ENCODE measurements around the gene CD52. TPM values are rescaled to one million over a fixed set of nuclear protein-coding genes. Genes with fewer than 3 reads are reported as not detected.

CD52 gene
- total and polyA plus RNA-seq, 2 of the 4 experiments (the other 2 are of a cell fraction), result 1.6 TPM; not detected in 1

- peak overlapping the region; percentile 98 for H3K14ac ChIP-seq (replicated peaks; ENCODE audit: low read depth, low read length)
- H3K9me3 ChIP-seq (ENCODE audit: control insufficient read depth, insufficient read depth, low read length), result no peaks in the 10 kb centered on the region
- H3K18ac ChIP-seq (ENCODE audit: low read depth, low read length), result peak overlapping the region; percentile 75
- H2BK20ac ChIP-seq (ENCODE audit: low read depth, low read length), result no peak overlapping the region
- H3K27ac ChIP-seq (ENCODE audit: insufficient read depth, low read length), result peak overlapping the region; percentile 95
- intact Hi-C loops (cut with micrococcal nuclease) (no loop called here), in situ Hi-C loops (cut with MboI; ENCODE audit: low sequenced_read_pairs) (no loop called here), dilution Hi-C loops (cut with HindIII; ENCODE audit: low sequenced_read_pairs, unreplicated experiment) (no loop called here)
- peak overlapping the region; percentile 57; the same call in 1 of the 3 replicates for H2BK15ac ChIP-seq (ENCODE audit: low read depth, low read length)
- ChIA-PET CTCF (interaction anchor here (0.6 to 0.7 kb wide), 3 partner anchors 41 to 1504 kb away, joined by 3 to 5 read pairs (median 3); partner anchors contain the start of gene ZNF593), POLR2A (ENCODE audit: unreplicated experiment) (no interaction called here)
- ATAC-seq (ENCODE audit: low read depth), result peak; percentile 3
- H3K9me1 ChIP-seq (ENCODE audit: insufficient read depth, low read length), result peaks cover 51% of the 10 kb centered on the region
- peak overlapping the region; percentile 95 for H4K91ac ChIP-seq (ENCODE audit: insufficient read depth, low read depth, low read length)
- peaks cover 68% of the 10 kb centered on the region for H3K4me1 ChIP-seq (ENCODE audit: control insufficient read depth, insufficient read depth, low read length)
- peak overlapping the region; percentile 100 for H2AK9ac ChIP-seq (replicated peaks; ENCODE audit: low read depth, low read length, poor library complexity)
- peak overlapping the region; percentile 89 for H3K4me3 ChIP-seq (ENCODE audit: insufficient read depth, low read depth, low read length)
- peak overlapping the region; percentile 77 for H2BK120ac ChIP-seq (ENCODE audit: low read depth, low read length)
- peaks cover 25 to 73% of the 10 kb centered on the region in 2 experiments for H3K79me1 ChIP-seq (ENCODE audit: low read depth in 1 of 2, low read length in 2 of 2)
- peak overlapping the region; percentile 98 for H2BK5ac ChIP-seq (ENCODE audit: low read depth, low read length, poor library complexity, severe bottlenecking)
- H3K27me3 ChIP-seq (ENCODE audit: control insufficient read depth, insufficient read depth, low read length), result no peaks in the 10 kb centered on the region
- DNase-seq, result peak; percentile 48
- H3K56ac ChIP-seq (ENCODE audit: extremely low read depth, insufficient read depth, low read length), result peak overlapping the region; percentile 67
- peak overlapping the region; percentile 79 to 88 for H4K8ac ChIP-seq (ENCODE audit: low read depth in 2 of 2, low read length in 2 of 2)
- peak overlapping the region; percentile 96 for H3K9ac ChIP-seq (ENCODE audit: low read depth, low read length)
- H2AK5ac ChIP-seq (ENCODE audit: low read depth, low read length), result peak overlapping the region; percentile 99
- H3K23ac ChIP-seq (ENCODE audit: low read depth, low read length), result peak overlapping the region; percentile 82
- BruUV-seq (replicated peaks), result no TSS peak
- WGBS, 2 experiments (ENCODE audit: extremely low coverage in 2 of 2, insufficient read length in 1 of 2), result 3% methylated on average over 8 of the region's 20 CpGs; no CpG with 5 or more reads in 1 of the 2 experiments
- peak overlapping the region; percentile 61 for H4K5ac ChIP-seq (ENCODE audit: low read depth, low read length)
- TF ChIP-seq USF2 (IDR thresholded peaks at IDR 0.05; ENCODE audit: low read depth, low read length), result no peak
- 0 out of 2 replicates have a peak, but pooled peaks have one; percentile 15 for TF ChIP-seq FOS (IDR thresholded peaks at IDR 0.05; ENCODE audit: low read depth, low read length)
- TF ChIP-seq MAZ (IDR thresholded peaks at IDR 0.05; ENCODE audit: borderline replicate concordance, low read depth, low read length), result peak; percentile 44; the same call in 1 of the 2 replicates
- H2AFZ ChIP-seq (replicated peaks; ENCODE audit: low read length, poor library complexity), result peak overlapping the region; percentile 94
- H3K4ac ChIP-seq (ENCODE audit: low read depth, low read length), result peak overlapping the region; percentile 98
- peaks cover 51% of the 10 kb centered on the region for H4K20me1 ChIP-seq (ENCODE audit: insufficient read depth, low read length)
- peaks cover 24% of the 10 kb centered on the region for H3K36me3 ChIP-seq (ENCODE audit: control insufficient read depth, insufficient read depth, low read length)
- peak overlapping the region; percentile 96 for H3K4me2 ChIP-seq (ENCODE audit: low read depth, low read length)
Measured at GRCh38 chr1:26280333-26281042, 37.3 kb upstream of the CD52 start.
